Mucosa of descending colon (tissue), 3 donors: ENCODE data around the gene CBLN1. TPM values are rescaled to one million over a fixed set of nuclear protein-coding genes. Genes with fewer than 3 reads are reported as not detected.

Experiments
- ATAC-seq: fragments of 200-7000 bp; cut with Tn5 transposase; one replicate; pipeline ENCODE4 v1.9.1; 2020; ENCODE audit warnings: mild to moderate bottlenecking, moderate library complexity
- DNase-seq, 3 donors: peaks; one replicate each; pipeline ENCODE4 v3.0.0-alpha.2; 2020
- H3K36me3 ChIP-seq: fragments of 200-600 bp; one replicate; pipeline ENCODE4 v1.8.0; 2021; ENCODE audit warnings: low read depth, mild to moderate bottlenecking
- H3K4me1 ChIP-seq: fragments of 200-600 bp; one replicate; pipeline ENCODE4 v1.8.0; 2021; ENCODE audit warnings: low read depth, mild to moderate bottlenecking
- H3K4me3 ChIP-seq: fragments of 200-600 bp; one replicate; pipeline ENCODE4 v1.8.0; 2021; ENCODE audit warnings: mild to moderate bottlenecking
- H3K9me3 ChIP-seq: fragments of 200-600 bp; one replicate; pipeline ENCODE4 v1.8.0; 2021; ENCODE audit warnings: mild to moderate bottlenecking
- intact Hi-C, 2 donors: fragments of 100-400 bp; cut with DNase I in 1 of 2; cut with micrococcal nuclease in 1 of 2; formaldehyde crosslinking; loops; one replicate each; pipeline versions ENCODE4 v1.11.0 to v1.11.1; 2022; cut with DNase I, micrococcal nuclease
- long read RNA-seq, 2 donors: library from polyadenylated mRNA; unstranded; transcript quantifications; one replicate each; pipeline ENCODE4 v2.0.0, GENCODE V29; 2019 to 2021
- total RNA-seq, 3 donors: library from RNA; stranded (reverse); fragmentation: NEBNext Ultra II Directional in 2 of 3; extraction: Animal tissue kit (Norgen Biotek cat#: 25700) in 2 of 3; gene quantifications; one replicate each; pipeline versions ENCODE4 v1.2.1 to v1.2.4, GENCODE V29; 2021 to 2023
- TF ChIP-seq, protein P1 (sequence below): fragments of 200-600 bp; IDR thresholded peaks from one replicate; pipeline ENCODE4 v1.8.0; 2022; ENCODE audit warnings: antibody characterized with exemption, mild to moderate bottlenecking
- donor health status: DM: no; HTN: no; CAD: no; lungs with moderate emphysema.
- donor health status: DM: no; HTN: no; CAD: no.
- donor health status: DM: no; HTN: yes; CAD: no.

Gene CBLN1
- under 1 TPM; 0.29 to 0.76 (median 0.70) TPM for total RNA-seq
- long read RNA-seq, donor 1, result 0 reads
- long read RNA-seq, donor 2, result 0 reads

DNA sequence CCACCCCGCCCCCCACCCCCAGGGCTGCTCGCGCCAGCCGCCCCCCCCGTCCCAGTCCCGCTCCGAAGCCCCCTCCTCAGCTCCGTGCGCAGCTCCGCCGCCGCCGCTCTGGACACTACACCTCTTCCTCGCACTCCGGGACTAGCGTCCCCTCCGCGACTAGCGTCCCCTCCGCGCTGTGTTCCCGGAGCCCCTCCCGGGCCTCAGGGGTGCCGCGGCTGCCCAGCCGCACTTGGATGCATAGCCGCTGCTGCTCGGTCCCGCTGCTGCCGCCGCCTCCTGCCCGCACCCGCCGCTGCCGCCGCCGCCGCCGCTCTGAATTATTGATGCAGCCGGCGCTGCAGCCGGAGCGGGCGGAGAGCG, at the start of gene CBLN1:
Gene CBLN1, minus strand, starts transcription at position 359 of the 363 bp plus-strand sequence. CDS start 373 bp downstream, outside the sequence.
- intact Hi-C loops, result no loop called here
- H3K4me3 ChIP-seq, result no peak within 1 kb of the TSS
- peaks cover 23% of the 10 kb centered on the region for H3K4me1 ChIP-seq
- TF ChIP-seq, protein P1, sequence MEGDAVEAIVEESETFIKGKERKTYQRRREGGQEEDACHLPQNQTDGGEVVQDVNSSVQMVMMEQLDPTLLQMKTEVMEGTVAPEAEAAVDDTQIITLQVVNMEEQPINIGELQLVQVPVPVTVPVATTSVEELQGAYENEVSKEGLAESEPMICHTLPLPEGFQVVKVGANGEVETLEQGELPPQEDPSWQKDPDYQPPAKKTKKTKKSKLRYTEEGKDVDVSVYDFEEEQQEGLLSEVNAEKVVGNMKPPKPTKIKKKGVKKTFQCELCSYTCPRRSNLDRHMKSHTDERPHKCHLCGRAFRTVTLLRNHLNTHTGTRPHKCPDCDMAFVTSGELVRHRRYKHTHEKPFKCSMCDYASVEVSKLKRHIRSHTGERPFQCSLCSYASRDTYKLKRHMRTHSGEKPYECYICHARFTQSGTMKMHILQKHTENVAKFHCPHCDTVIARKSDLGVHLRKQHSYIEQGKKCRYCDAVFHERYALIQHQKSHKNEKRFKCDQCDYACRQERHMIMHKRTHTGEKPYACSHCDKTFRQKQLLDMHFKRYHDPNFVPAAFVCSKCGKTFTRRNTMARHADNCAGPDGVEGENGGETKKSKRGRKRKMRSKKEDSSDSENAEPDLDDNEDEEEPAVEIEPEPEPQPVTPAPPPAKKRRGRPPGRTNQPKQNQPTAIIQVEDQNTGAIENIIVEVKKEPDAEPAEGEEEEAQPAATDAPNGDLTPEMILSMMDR, result no peak
- no peak for ATAC-seq
- H3K36me3 ChIP-seq, result no peaks in the 10 kb centered on the region
- H3K9me3 ChIP-seq, result no peaks in the 10 kb centered on the region
- DNase-seq, result no peak

DNA sequence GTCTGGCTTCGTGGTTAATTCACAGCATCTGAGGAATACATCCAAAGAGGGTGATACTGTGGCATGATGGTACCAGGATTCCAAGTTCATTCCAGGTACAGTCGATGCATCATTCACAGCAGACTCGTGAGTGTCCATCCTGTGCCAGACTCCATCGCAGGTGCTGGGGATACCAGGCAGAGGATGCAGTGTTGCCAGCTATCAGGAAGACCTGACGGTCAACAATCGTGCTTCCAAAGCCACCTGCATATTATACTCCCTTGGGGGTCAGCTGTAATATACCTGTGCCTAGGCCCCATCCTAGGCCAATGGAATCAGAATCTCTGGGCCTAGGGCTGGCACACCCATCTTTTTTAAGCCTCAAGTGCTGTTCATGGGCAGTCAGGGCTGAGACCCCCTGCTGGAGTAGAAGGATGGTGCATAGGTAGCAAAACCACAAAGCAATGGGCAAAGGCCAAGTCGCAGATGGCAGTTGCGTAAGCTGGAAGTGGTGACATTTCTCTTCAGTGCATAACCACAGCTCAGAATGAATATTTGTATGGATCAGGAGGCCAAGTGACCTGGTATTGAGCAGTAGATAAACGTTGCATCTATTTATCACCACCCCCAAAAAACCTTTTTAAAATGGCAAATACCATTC, 49.0 kb upstream of the CBLN1 start:
- H3K9me3 ChIP-seq, result no peaks in the 10 kb centered on the region
- no peak for ATAC-seq
- intact Hi-C loops, result no loop called here

DNA sequence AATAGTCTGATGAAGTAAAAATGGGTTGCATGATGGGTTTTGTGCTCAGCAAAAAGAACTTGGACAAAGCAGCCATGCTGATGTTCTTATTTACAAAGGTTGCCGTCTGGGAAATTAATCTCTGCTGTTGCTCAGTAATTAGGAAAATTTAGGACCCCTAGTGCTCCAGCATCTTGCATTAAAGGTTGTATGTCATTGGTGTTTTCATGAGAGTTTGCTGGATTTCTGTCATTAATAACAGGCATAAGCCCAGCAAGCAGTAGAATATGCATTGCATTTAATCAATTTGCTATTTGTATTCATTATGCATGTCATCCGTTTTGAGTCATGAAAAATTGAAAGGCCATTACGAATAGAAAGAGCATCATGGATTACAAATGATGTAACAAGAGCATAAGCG, 46.7 kb upstream of the CBLN1 start:
- intact Hi-C loops, result no loop called here
- H3K4me1 ChIP-seq, result no peaks in the 10 kb centered on the region
- no peaks in the 10 kb centered on the region for H3K9me3 ChIP-seq
- DNase-seq (no peak), ATAC-seq (no peak)
- H3K4me3 ChIP-seq, result no peak overlapping the region
- no peaks in the 10 kb centered on the region for H3K36me3 ChIP-seq
- TF ChIP-seq, protein P1, result no peak

More for the DNA sequence above, 49.0 kb upstream of the CBLN1 start:
- TF ChIP-seq, protein P1, result no peak
- DNase-seq, result no peak
- Histone ChIP-seq H3K36me3 (no peaks in the 10 kb centered on the region), H3K4me3 (no peak overlapping the region), H3K4me1 (no peaks in the 10 kb centered on the region)

DNA sequence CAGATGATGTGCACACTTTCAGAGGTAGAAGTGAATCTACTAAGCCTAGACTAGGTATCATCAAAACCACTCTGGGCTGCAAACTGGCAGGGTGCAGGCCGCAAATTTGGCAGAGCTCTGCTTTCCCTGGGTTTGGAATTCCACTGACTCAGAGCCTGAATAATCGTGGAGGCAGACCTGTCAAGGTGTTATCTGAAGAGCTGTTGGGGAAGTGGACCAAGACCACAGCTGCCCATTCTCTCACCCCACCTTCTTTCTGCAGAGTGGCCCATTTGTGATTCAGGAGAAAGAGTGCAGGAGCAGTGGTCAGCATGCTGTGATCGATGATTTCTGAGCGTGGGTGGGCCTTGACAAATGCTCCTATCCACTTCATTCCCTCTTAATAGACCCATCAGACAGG, 45.8 kb upstream of the CBLN1 start:
- no peak for ATAC-seq
- no peaks in the 10 kb centered on the region for H3K4me1 ChIP-seq
- DNase-seq, result no peak
- H3K4me3 ChIP-seq, result no peak overlapping the region
- no peaks in the 10 kb centered on the region for H3K36me3 ChIP-seq
- intact Hi-C loops, result no loop called here
- H3K9me3 ChIP-seq, result no peaks in the 10 kb centered on the region
- TF ChIP-seq, protein P1, result no peak

DNA sequence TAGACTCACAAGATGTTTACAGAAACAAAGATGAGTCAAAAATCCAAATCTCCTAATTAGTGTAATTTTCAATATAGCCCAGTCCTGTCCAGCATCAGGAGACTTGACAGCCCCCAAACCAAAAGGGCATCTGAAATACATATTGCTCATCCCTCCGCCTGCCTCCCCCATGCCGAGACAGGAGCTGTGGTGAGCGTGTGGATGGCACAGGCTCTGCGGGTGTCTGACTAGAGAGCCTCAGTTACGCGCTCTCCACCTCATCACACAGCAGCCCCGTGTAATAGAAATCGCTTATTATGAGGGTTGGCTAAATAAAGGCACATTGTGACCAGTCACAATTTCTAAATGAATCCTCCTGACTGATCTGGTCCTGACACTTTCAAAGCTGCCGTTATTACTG, 43.1 kb upstream of the CBLN1 start:
- Histone ChIP-seq H3K4me1 (no peaks in the 10 kb centered on the region), H3K36me3 (no peaks in the 10 kb centered on the region), H3K4me3 (no peak overlapping the region), H3K9me3 (no peaks in the 10 kb centered on the region)
- intact Hi-C loops, result no loop called here
- DNase-seq, result no peak
- ATAC-seq, result no peak
- TF ChIP-seq, protein P1, result no peak

DNA sequence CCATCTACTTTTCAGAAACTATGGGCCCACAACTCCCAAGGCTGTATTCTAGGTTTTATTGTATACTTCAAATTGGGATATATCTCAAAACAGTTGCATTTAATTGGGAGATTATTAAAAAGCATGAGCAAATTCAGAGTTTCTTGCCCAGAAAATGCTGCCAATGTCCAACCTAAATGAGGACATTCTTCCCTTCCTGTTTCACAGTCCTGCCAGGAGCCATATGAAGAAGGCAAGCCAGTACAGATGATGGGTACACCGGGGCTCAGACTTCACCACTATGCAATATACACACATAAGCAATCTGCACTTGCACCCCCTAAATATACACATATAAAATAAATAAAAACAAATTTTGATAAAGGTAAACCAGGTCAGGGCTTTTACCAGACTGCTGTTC, 34.0 kb upstream of the CBLN1 start:
- TF ChIP-seq, protein P1, result no peak
- no peaks in the 10 kb centered on the region for H3K9me3 ChIP-seq
- DNase-seq (no peak), ATAC-seq (no peak)
- intact Hi-C loops, result no loop called here
- H3K4me3 ChIP-seq, result no peak overlapping the region
- H3K36me3 ChIP-seq, result no peaks in the 10 kb centered on the region
- no peaks in the 10 kb centered on the region for H3K4me1 ChIP-seq
